HG03342 (cell line): Measurements from ENCODE around the gene NOXA1.

Source experiments
- ATAC-seq: cut with Tn5 transposase; IDR thresholded peaks from one replicate; pipeline ENCODE4 v1.9.1; 2021; ENCODE audit warnings: mild to moderate bottlenecking, moderate library complexity; ENCODE audit not compliant: unreplicated experiment

Gene NOXA1

GRCh38 chr9:137453643-137454081 is 30.5 kb downstream of the NOXA1 start:
- no peak for ATAC-seq

DNA sequence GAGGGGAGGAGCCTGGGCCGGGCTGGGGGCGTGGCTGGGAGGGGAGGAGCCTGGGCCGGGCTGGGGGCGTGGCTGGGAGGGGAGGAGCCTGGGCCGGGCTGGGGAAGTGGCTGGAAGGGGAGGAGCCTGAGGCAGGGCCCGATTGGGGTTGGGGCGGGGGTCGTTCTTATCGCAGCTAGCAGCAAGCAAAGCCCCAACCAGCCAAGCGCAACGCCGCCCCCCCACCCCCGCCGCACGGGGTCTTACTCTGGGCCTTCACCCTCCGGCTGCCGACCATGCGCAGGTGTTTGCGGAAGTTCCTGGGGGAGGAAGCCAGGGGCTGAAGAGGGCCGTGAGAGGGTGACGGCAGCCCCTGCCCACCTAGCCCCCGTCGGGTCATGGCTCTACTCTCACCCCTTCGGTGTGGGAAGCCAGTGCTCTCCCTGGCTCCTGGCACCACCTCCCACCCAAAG is 31.0 kb downstream of the NOXA1 start:
- no peak for ATAC-seq

GRCh38 chr9:137454597-137455358 is 31.6 kb downstream of the NOXA1 start:
- ATAC-seq, result no peak

DNA sequence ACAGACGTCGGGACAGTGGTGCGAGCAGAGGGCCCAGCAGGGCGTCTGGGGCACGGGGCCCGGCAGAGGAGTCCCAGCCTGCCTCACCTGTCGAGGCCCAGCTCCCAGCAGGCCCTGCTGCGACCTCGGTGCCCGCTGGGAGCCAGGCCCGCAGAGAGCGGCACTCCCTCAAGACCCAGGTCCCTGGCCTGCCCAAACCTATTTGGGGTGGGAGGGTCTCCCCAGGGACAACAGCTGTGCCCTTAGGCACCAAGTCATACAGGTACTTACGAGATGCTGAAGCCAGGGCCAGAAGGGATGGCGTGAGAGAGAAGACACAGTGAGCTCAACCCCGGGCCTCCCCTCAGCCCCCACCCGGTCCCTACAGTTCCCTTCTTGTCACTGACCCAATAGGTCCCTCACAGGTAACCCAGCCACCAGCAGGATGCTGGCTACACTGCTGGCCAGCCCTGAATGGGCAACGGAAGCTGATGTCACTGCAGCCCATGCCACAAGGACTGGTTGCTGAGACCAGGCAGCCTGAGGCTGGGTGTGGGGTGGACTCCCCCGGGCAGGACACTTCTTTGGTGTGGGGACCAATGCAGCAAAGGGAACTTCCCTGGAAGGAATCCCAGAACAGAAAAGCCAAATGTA is 32.3 kb downstream of the NOXA1 start:
- ATAC-seq, result no peak

- ATAC-seq, result no peak
These were observed 33.1 kb downstream of the NOXA1 start for GRCh38 chr9:137456061-137456863.

- ATAC-seq, result no peak
These were observed 33.7 kb downstream of the NOXA1 start for GRCh38 chr9:137456864-137457405.

DNA sequence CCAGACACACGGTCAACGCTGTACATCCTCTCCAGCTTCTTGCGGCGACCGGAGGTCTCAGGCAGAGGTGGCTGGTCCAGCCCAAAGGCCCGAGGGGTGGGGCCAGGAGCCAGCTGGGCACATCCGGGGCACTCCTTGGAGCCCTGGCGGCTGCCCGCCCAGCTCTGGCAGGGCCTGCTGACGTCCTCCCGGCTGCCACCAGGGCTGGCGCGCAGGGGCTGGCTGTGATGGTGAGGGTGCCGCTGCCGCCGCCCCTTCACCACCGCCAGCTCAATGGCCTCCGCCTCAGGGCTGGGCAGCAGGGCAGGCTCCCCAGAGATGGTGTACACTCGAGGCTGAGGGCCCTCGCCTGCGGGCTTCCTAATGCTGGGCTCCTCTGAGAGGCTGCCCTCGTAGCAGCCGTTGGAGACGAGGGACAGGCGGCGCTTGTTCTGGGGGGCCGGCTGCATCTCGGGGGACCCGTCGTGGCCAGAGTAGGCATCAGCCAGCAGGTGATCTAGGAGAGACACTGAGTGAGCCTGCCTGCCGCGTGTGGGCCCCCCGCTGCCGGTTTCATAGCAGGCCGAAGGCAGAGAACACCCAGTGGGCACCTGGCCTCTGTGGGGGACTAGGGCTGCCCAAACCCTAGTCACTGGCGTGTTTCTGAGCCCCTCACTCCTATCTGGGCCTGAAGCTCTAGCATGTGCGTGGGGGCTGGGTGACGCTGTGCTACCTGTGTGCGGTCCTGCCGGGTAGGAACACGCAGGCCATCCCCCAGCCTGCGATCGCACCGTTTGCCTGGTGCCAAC is 34.4 kb downstream of the NOXA1 start:
- no peak for ATAC-seq

DNA sequence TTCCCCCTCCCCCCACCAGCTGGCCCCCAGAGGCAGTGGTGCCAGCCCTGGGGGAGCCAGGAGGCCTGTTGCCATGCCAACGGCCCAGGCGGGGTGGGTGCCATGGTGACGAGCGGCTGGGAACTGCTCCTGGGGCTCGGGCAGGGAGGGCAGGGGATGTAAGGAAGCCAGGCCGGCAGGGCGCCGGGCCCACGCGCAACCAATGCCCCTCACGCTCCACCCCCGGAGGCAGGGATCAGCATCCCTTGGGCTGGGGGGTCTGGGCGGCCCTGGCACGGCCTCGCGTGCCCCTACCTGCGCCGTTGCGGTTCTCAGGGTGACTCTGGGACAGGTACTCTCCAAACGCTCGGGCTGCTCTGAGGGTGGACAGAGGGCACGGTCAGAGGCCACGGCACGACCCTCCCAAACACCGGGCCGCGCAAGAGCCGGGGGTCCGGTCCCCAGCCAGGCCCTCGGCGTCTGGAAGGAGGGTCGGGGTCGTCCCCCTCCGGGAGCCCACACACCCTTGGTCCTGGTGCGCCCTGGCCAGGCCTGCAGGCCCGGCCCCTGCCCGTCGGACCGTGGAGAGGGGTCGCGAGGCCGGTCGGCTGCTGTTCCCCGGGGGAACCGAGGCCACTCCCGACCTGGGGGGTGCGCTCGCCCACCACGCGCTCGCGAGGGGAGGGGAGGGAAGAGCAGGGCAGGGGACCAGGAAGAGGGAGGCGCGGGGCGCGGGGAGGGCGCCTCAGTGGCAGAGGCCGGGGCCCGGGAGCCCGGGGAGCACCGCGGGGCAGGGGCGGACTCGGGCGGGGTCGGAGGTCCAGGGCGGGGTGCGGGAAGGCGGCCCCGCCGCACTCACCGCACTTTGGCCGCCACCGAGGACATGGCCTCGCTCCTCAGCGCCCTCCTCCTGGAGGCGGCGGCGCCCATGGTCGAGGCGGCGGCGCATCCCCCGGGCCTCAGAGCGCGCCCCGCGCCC is 35.3 kb downstream of the NOXA1 start:
- peak; percentile 7 for ATAC-seq

DNA sequence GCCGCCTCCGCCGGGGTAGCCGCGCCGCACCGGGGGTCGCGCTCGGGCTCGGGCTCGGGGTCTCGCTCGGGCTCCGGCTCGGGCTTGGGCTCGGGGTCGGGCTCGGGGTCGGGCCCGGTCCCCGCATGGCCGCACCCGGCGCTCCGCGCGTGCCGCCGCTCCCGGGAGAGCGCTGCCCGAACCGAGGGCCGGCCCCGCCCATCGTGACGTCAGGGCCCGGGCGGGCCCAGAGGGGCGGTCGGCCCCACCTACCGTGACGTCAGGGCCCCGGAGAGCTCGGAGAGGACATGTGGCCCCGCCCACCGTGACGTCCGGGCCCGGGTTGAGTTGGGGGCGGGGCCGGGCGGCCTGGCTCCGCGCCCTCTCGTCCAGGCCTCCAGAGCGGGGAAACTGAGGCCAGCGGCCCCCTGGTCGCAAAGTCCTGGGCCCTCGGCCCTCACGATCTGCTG is 36.0 kb downstream of the NOXA1 start, which contains the start of gene NSMF:
TSS of gene NSMF (minus strand) at position 183 of the 449 bp plus-strand sequence. CDS start 232 bp downstream, outside the sequence.
- peak; percentile 58 for ATAC-seq

- ATAC-seq, result no peak
These were observed 36.6 kb downstream of the NOXA1 start for GRCh38 chr9:137459601-137460362.

DNA sequence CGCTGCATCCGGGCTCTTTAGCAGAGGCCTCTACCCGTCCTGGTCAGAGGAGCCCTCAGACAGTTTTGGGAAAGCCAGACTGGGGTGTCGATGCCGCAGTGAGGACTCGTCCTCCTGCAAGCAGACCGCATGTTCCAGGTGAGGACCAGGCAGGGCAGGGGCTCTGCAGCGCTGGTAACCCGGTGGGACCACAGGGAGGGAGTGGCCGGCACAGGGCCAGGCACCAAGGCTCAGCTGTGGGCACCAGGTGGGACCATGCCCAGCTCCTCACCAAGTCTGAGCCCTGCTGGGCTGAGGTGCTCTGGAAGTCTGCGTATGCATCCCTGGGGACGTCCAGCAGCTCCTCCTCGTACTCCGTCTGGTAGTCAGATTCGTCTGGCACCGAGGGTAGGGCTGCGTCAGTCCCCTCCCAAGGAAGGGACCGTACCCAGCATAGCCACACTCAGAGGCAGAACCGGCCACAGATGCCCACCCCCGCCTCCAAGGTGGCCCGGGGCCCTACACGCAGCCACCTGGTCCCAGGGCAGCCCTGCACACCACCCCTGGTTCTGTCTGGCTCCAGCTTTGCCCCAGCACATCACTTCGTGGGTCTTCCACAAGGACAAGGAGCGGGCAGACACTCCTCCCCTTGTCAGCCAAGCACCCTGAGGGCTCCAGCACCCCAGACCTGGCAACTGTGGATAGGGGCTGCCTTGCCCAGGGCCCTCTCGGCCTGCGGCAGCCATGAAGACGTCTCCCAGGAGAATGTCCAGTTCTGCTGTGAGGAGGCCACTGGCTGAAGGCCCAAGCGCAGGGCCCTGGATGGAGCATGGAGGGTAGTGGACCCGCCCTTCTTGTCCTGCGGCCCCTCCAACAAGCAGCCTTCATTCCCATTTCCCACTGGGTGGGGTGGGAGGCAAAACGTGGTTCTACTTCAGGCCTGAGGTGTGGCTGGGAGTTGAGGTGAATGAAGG is 37.4 kb downstream of the NOXA1 start:
- no peak for ATAC-seq

- ATAC-seq, result no peak
These were observed 38.1 kb downstream of the NOXA1 start for GRCh38 chr9:137461316-137461662.

GRCh38 chr9:137461663-137462395 is 38.6 kb downstream of the NOXA1 start:
- peak; percentile 59 for ATAC-seq

GRCh38 chr9:137462396-137462985 is 39.3 kb downstream of the NOXA1 start:
- no peak for ATAC-seq

DNA sequence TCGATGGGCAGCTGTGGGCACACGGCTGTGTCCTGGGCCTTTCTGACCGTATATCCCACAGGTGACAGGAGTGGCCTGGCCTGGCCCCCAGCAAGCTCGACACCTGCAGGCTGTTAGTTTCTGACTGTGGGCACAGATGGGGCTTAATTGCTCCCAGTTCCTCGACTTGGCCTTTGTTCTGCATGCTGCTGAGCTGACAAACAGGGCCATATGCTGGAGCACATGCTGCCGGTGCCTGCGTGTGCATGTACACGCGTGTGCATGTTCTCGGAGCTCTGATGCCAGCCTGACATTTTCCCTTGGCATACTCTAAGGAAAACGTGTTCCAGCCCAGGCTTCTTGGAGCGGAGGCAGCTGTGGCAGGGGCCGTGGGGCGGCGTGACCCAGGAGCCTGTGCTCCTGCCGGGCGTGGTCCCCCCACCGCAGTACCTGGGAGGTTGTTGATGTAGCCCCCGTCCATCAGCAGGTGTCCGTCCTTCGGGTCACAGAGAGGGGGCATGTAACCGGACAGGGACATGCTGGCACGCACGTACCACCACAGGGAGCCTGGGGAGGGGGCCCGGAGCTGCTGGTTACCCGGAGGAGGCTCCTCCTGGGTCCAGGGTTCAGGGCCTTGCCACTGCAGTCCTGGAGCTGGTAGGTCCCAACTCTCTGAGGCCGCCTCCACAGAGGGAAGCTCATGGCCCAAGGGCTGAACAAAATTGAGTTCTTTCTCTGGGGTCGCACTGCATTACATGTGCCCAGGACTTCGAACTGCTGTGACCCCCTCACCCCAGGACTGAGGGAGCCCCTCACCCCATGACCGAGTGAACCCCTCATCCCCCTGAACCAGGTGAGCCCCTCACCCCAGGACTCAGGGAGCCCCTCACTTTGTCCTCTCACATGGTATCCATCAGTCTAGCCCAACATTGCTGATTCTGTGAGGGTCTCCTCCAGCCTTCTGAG is 40.1 kb downstream of the NOXA1 start:
- ATAC-seq, result no peak
